Spleen (tissue), 7 donors: ENCODE measurements around the gene CHCHD6.

Experiments used
- CTCF ChIP-seq, 11 experiments: fragments of 200-600 bp in 7 of 11; fragments of 450-650 bp in 4 of 11; sonication (generic) in 4 of 11; IDR thresholded peaks in 8 of 11; conservative IDR thresholded peaks in 3 of 11; 1 replicate in 7 of 11; 2 replicates in 4 of 11; pipeline versions ENCODE4 v1.4.0 to v1.8.0; 2016 to 2021; ENCODE audit warnings: antibody characterized with exemption in 11 of 11, inconsistent platforms in 4 of 11, mild to moderate bottlenecking in 1 of 11
- POLR2A ChIP-seq, 3 donors: fragments of 450-650 bp; IDR thresholded peaks; one replicate each; pipeline ENCODE4 v1.5.1; 2017; ENCODE audit warnings: antibody characterized with exemption in 3 of 3, mild to moderate bottlenecking in 1 of 3
- POLR2AphosphoS5 ChIP-seq, 3 donors: sonication (generic); formaldehyde crosslinking; IDR thresholded peaks; one replicate each; pipeline ENCODE4 v1.5.1; 2017; ENCODE audit warnings: antibody characterized with exemption in 3 of 3
- donor health status: DM: no; HTN: no; CAD: no; lungs with moderate emphysema.
- donor health status: DM: no; HTN: no; CAD: no.
- donor health status: DM: no; HTN: no; CAD: no.

- TF ChIP-seq CTCF (IDR thresholded peaks at IDR 0.05 in 8 of 11, conservative IDR thresholded peaks at IDR 0.05 in 3 of 11) (no peak), POLR2AphosphoS5 (IDR thresholded peaks at IDR 0.05) (no peak), POLR2A (IDR thresholded peaks at IDR 0.05) (no peak)
Measured at GRCh38 chr3:126922466-126922865, 218.4 kb downstream of the CHCHD6 start.
